OCI-LY1 (cell line): ENCODE results near the gene PIK3CA.

Experiments
- EZH2 ChIP-seq: fragments of 200-600 bp; sonication (generic), shearing (Covaris generic); IDR thresholded peaks from 2 replicates; pipeline ENCODE4 v1.8.0; 2017; ENCODE audit warnings: borderline replicate concordance, mixed run types, mild to moderate bottlenecking, antibody characterized with exemption, low read length, moderate library complexity, mixed read lengths
- TF ChIP-seq, protein P1 (sequence below): fragments of 200-600 bp; sonication (generic), shearing (Covaris generic); IDR thresholded peaks from 2 replicates; pipeline ENCODE4 v1.5.1; 2017; ENCODE audit warnings: mild to moderate bottlenecking, antibody characterized with exemption, low read length, moderate library complexity, mixed read lengths

DNA sequence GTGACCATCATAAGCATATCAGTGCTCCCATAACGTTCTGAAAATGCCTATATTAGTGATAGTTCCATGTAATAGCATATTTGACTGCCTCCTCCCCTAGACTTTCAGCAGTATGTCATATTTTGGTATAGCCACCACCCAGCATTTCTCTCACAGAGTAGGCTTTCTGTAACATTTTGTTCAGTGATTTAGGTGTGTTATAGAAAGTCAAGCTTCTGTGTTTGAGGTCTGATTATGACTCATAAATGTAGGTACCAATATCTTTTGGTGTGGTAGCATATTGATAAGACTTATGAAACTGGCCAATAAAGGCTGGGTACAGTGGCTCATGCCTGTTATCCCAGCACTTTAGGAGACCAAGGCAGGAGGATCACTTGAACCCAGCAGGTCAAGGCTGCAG is 42.3 kb upstream of the PIK3CA start:
- TF ChIP-seq, protein P1, sequence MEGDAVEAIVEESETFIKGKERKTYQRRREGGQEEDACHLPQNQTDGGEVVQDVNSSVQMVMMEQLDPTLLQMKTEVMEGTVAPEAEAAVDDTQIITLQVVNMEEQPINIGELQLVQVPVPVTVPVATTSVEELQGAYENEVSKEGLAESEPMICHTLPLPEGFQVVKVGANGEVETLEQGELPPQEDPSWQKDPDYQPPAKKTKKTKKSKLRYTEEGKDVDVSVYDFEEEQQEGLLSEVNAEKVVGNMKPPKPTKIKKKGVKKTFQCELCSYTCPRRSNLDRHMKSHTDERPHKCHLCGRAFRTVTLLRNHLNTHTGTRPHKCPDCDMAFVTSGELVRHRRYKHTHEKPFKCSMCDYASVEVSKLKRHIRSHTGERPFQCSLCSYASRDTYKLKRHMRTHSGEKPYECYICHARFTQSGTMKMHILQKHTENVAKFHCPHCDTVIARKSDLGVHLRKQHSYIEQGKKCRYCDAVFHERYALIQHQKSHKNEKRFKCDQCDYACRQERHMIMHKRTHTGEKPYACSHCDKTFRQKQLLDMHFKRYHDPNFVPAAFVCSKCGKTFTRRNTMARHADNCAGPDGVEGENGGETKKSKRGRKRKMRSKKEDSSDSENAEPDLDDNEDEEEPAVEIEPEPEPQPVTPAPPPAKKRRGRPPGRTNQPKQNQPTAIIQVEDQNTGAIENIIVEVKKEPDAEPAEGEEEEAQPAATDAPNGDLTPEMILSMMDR: no peak
- TF ChIP-seq EZH2: no peak
